HL-60/S4 treated with phorbol 12-myristate 13-acetate at 8.2 ng/mL for 4 days and 3 days (cell line): ENCODE data around the gene IDH3B.

Experiments
- in situ Hi-C: fragments of 300-500 bp; cut with MboI; formaldehyde crosslinking; loops from 2 replicates; pipeline ENCODE4 v1.15.0; 2022; ENCODE audit warnings: low sequenced_read_pairs

IDH3B gene

DNA sequence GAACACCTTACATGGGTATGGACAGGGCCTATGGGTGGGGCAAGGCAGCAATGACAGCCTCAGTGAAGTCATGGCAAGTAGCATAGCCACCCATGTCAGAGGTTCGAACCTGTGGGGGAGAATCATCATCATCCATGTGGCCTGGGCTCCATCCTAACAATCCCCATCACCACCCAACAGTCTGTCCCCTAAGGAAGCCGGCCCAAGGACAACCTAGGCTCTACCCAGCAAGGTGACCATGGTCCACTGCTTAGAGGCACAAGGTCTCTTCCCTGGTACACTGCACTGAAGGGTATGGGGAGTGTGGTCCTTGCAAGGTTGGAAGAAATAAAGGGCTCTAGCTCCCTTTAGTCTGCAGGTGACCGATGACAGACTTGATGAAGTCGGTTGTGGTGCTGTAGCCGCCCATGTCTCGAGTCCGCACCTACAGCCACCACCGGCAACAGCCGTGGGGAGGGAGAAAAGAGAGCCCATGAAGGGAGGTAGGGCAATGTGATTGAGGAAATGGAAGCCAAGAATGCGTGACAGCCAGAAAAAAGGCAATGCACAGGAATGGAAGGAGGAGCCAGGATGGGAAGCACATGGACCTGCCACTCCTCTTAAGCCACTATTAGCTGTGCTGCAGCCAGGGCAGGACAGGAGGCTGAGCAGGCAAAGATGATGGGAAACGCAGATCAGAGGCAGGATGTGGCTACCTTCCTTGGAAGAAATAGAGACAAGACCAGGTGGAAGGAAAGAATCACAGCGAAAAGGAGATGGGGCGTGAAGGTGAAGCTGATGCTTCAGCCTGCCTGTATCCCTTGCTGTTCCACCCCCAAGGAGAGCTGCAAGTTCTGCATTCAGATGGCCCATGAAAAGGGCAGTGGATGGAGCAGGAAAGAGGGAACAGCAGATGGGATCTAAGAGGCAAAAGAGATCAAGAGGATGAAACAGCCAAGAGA lies 5.3 kb downstream of the IDH3B start:
- in situ Hi-C loops, result no loop called here

DNA sequence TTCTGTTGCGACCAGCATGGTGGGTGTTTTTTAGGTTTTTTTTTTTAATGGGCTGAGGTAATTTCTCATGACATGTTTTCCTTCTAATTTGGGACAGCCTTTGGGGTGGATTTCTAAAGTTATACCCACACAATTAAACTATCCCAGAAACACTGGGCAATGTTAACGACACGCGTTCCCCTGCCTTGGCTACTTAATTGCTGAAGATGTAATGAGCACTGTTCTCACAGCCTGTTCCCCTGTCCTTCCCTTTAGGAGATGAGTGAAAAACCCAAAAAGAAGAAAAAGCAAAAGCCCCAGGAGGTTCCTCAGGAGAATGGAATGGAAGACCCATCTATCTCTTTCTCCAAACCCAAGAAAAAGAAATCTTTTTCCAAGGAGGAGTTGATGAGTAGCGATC lies 6.3 kb downstream of the IDH3B start:
- in situ Hi-C loops, result no loop called here

DNA sequence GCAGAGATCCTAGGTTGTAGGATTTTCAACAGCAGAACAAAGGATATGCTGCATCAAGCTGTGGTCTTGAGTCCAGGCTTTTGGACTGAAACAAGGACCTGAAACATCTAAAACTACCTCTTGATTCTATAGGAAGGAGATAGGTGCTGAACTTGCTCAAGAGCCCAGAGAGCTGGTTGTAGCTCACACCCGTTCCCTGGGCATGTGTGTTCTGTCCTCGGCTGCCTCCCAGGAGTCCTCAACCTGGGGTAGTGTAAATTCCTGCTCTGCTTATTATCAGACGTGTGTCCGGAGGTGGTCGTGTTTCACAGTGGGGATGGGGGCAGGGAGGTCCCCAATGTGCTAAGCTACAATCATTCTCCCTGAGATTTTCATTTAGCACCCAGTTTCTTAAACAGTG lies 6.8 kb downstream of the IDH3B start:
- in situ Hi-C loops, result no loop called here

DNA sequence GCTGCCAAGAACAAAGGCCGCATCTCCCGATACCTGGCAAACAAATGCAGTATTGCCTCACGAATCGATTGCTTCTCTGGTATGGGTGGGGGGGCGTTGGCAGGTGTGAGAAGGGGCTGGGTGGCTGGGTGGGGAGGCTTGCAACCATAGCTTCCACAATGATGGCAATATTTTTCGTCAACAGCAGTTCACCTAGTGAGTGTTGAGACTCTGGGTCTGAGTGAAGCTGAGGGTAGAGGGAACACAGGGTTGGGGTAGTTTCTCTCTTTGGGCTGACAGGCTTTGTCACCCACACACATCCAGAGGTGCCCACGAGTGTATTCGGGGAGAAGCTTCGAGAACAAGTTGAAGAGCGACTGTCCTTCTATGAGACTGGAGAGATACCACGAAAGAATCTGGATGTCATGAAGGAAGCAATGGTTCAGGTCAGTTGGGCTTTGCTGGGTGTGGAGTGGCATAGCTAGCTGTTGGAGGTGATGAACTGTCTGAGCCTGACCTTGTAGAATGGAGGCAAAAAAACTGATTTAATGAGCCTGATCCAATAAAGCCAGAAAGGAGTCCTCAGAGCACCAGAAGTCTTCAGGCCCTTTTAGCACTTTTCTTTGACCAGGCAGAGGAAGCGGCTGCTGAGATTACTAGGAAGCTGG lies 7.4 kb downstream of the IDH3B start:
- in situ Hi-C loops, result no loop called here

DNA sequence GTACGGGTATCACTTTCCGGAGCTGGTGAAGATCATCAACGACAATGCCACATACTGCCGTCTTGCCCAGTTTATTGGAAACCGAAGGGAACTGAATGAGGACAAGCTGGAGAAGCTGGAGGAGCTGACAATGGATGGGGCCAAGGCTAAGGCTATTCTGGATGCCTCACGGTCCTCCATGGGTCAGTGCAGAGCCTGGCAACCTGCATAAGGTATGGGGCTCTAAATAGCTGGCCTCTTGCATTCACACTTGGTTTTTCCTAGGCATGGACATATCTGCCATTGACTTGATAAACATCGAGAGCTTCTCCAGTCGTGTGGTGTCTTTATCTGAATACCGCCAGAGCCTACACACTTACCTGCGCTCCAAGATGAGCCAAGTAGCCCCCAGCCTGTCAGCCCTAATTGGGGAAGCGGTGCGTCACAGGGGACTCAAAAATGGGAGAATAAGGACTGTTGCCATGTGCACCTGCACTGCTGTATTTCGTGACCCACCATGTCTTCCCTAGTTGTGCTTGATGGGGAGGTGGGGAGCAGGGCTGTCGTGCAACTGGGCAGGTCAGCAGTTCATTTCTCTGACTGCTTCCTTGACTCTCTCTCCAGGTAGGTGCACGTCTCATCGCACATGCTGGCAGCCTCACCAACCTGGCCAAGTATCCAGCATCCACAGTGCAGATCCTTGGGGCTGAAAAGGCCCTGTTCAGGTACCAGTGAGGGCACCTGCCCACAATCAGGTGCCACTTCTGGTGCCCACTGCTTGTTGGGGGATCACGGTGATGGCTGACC lies 8.5 kb downstream of the IDH3B start:
- in situ Hi-C loops, result no loop called here

DNA sequence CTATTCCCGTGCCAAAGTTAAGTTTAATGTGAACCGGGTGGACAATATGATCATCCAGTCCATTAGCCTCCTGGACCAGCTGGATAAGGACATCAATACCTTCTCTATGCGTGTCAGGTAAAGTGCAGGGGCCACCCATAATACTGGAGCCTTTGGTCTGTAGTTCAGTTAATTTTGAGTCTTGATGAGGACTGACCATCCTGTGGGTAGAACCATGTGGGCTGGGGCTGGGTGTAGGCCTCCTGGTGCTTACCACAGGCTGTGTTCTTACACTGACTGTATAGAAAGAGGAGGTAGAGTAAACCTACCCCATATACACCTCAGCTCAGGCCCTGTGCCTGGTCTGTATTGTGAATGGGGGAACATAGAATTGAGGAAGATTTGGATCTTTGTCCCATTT lies 9.2 kb downstream of the IDH3B start:
- in situ Hi-C loops, result no loop called here

DNA sequence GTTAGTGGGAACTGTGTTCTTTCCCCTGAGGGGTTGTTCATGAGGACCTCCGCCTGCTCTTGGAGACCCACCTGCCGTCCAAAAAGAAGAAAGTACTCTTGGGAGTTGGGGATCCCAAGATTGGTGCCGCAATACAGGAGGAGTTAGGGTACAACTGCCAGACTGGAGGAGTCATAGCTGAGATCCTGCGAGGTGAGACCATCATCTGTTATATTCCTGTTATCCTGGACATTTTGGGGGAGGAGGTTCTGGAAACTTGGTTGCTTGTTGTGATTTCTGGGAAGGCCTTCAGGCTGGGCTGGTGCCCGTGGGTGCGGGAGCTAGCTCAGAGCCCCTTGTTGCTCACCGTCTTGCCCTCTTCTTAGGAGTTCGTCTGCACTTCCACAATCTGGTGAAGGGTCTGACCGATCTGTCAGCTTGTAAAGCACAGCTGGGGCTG lies 9.6 kb downstream of the IDH3B start:
- in situ Hi-C loops, result no loop called here

DNA sequence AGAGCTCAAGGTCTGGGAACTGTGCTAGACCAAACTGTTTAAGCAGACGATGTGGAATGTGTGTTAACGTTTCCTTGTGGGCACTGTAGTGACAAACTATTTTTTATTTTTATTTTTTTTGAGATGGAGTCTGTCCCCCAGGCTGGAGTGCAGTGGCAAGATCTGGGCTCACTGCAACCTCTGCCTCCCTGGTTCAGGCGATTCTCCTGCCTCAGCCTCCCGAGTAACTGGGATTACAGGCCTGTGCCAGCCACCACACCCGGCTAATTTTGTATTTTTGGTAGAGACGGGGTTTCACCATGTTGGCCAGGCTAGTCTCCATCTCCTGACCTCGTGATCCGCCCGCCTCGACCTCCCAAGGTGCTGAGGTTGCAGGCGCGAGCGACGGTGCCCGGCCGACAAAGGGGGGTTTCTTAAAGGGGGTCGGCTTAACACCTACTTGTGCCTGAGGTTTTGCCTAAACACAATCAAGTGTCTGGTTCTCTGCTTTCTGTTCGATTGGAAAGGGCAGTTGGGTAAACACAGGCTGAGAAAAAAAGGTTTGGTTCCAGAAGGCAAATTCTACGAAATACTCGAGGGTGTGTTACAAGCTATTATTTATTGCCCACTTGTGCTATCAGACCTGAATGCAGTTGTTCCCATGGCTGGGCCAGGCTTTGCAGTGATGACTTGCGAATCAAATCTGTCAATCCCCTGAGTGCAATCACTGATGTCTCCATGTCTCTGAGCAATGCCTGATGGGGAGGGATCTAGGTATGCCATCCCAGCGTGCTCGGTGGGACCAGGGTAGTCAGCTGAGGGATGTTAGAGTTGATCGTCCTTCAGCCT lies 10.2 kb downstream of the IDH3B start:
- in situ Hi-C loops, result no loop called here

DNA sequence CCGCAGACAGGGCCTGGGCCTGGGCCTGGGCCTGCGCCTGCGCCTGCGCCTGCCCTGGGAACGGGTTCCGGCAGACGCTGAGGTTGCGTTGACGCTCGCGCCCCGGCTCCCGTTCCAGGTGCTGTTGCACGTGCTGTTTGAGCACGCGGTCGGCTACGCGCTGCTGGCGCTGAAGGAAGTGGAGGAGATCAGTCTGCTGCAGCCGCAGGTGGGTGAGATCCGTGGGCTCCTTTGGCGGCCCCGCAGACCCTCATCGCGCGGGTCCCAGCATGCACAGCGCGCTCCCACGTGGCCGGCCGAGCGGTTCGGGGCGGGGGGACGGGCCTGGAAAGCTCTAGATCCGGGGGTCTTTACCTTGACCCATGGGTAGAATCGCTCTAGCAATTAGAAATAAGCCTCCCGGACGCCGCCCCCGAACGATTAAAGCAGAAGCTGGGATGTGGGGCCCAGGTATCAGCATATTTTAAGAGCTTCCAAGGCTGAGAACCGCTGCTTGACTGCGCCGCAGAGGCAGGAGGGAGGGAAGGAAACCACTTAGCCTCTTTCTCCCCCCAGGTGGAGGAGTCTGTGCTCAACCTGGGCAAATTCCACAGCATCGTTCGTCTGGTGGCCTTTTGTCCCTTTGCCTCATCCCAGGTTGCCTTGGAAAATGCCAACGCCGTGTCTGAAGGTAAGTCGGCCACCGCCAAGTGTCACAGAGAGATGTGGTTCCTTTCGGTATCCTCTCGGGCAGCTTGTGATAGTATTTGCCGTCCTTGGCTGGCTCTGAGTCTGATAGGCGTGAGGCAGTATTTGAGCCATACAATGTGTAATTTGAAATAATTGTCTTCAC lies 11.1 kb downstream of the IDH3B start:
- in situ Hi-C loops, result no loop called here

DNA sequence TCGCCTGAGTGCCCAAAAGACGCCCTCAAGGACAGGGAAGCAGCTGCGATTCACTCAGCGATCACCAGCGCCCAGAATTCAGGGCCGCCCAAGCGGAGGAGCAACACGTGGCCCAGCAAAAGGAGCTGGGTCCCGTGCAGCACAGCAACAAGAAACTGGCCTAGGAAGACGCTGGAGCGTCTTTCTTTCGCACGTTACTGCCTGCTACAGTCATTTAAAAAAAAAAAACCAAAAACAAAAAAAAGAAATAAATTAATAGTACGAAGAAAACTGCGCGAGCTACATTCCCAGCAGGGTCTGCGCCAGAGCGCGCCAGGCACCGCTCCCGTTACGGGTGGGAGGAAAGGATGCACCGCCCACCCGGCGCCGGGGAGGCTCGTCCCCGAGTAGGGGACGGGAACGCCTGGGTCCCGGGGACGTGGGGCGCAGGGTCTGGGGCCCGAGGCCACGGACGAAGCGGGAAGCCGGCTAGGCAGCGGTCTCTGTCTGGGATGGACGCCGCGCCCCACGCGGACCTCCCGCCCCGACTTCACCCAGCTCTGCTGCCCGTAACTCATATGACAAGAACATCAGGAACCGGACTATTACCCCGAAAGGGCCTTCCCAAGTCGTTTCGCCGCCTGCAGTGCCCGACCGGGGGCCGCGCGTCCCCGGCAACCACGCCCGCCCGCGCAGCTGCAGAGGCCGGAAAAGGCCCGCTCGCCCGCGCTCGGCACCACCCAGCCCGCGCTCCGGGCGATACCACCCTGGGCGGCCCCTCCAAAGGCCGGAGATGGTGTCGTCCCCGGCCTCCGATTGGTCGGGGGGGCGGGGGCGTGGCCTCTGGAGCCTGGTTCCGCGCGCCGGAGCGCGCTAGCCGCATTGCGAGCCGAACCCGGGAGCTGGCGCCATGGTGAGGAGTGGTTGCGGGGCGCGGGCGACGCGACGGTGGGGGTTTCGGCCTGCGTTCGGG lies 12.0 kb downstream of the IDH3B start, which contains the start of gene NOP56:
TSS of gene NOP56 (plus strand) at position 861 of the 952 bp plus-strand sequence. CDS start at position 890, 29 bp downstream.
- in situ Hi-C loops, result no loop called here

DNA sequence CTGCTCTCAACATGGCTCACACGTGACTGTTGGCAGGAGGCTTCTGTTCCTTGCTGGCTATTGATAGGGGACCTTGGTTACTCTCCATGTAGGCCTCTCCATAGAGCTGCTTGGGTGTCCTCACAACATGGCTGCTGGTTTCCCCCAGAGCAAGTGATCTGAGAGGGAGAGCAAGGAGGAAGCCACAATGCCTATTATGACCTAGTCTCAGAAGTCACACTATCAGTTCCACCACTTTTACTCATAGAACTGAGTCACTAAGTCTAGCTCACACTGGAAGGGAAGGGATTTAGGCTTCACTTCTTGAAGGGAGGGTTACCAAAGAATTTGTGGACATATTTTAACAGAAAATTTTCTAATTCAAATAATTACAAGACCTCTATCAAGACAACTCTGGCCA lies 20.3 kb downstream of the IDH3B start:
- in situ Hi-C loops, result no loop called here

DNA sequence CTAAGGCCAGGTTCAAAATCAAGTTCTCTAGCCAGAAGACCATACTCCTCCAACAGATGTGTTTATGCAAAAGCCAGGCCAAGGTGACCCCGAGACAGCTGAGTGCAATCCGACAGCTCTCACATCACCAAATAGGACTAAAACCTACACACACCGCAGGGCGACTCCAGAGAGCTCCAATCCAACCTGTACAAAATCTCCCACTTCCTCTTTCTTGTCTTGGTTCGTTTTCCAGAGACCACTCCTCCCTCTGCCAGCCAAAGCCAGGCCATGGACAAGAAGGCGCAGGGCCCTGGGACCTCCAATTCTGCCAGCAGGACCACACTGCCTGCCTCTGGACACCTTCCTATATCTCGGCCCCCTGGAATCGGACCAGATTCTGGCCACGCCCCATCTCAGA lies 23.1 kb downstream of the IDH3B start:
- in situ Hi-C loops, result no loop called here

DNA sequence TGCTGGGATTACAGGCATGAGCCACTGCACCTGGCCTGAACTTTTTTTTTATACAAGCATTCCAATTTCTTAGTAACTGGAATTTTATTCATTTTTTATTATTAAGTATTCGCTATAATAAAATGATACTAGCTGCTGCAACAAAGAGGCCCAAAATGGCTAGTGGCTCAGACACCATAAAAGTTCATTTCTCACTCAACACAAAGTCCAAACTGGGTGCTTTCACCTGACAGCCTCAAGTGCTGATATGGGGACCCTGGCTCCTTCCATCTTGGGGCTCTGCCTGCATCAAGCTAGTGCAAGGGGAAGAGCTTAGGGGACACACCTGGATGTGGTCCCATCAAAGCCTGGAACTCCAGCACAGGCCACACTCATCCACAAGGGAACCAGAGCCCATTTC lies 23.8 kb downstream of the IDH3B start:
- in situ Hi-C loops, result no loop called here

DNA sequence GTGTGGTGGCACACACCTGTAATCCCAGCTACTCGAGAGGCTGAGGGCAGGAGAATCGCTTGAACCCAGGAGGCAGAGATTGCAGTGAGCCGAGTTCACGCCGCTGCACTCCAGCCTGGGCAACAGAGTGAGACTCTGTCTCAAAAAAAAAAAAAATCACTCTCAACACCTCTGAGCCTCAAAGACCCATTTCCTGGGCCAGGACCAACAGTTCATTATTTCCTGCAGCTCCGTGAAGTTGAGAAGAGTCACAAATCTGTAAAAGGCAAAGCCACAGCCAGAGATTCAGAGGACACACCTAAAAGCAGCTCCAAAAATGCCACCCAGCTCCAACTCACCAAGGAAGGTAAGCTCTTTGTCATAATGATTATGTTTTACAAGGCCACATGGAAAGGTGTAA lies 26.8 kb downstream of the IDH3B start:
- in situ Hi-C loops, result no loop called here

DNA sequence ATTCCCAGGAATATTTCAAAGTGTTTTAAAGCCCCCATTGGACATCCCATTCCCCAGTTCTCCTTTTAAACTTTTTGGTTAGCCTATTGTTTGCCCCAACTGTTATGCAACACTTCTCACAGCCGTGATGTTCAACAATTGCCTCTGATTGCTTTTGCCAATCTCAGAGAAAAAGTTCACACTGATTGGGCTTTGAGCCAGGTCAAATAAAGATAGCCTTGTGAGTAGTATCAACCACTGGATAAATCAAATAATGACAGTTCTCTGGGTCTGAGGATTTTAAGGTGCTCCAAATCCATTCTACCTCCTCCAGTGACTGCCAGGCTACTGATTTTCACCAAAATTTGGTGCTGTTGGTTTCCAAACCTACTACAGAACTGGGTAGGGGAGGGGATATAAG lies 30.6 kb downstream of the IDH3B start:
- in situ Hi-C loops, result no loop called here

DNA sequence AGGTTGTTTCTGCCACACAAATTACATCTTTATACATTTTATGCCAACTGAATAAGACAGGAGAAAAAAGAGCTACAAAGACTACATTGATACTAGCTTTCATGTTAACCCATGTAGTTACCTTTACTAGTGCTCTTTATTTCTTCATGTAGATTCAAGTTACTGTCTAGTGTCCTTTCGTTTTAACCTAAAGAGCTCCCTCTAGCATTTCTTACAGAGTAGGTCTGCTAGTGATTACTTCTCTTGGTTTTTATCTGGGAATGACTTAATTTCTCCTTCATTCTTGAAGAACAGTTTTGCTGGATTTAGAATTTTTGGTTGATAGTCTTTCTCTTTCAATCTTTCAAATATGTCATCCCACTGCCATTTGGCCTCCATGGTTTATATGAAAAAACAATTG lies 32.8 kb downstream of the IDH3B start:
- in situ Hi-C loops, result no loop called here

DNA sequence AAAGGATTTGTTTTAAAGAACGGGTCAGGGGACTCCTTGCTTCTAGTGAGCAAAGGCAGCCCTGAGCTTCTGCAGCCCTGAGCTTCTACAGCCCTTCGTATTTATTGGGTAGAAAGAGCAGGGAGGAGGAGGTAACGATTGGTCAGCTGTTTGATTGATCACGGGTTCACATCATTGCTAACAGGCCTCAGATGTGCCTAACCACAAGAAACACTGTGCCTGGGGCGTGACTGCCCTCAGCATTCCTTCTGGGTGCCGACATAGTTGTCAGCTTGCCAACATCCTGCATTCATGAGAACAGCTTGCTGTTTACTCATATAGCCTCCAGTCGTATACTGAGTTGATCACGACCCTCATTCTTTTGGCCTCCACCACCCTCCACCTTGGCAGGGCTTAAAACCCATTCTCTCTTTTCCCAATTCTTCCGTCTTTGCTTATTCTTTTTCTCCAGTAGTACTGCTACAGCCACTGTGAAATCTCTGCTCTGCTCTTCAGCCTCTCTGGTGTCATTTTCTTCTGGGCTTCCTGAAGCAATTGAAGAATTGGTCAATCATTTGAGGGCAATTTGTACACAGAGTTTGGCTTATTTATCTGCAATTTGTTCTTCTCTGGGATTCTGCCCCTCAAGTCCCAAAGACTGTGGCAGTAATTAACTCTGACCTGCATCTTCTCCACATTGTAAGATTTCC lies 37.0 kb downstream of the IDH3B start:
- in situ Hi-C loops, result no loop called here

DNA sequence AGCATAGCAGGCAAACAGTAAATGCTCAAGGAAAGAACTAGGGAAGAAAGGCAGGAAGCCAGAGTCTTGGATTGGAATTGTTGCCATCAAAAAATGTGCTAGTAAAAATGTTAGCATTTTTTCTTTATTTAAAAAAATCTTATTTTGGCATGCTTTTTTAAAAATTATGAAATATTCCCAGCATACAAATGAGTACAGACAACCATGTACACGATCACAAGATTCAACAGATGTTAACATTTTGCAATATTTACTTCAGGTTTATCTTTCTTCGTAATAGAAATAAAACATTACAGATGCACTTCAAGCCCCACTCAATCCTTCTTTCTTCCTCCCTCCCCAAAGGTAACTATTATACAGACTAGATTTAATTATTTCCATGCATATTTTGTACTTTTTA lies 39.0 kb downstream of the IDH3B start:
- in situ Hi-C loops, result no loop called here
